Transverse colon (tissue), 4 donors: ENCODE results near the gene GNRH2. TPM values are rescaled to one million over a fixed set of nuclear protein-coding genes. Genes with fewer than 3 reads are reported as not detected.

Experiments
- DNase-seq: peaks from one replicate; pipeline ENCODE4 v3.0.0-alpha.2; 2019
- H3K27ac ChIP-seq, 4 donors: fragments of 200-600 bp; sonication (generic); 2 replicates each; pipeline ENCODE4 v1.5.1; 2016 to 2018; ENCODE audit warnings: inconsistent platforms in 4 of 4
- H3K27me3 ChIP-seq: fragments of 200-600 bp; sonication (generic); 2 replicates; pipeline ENCODE4 v1.5.1; 2017; ENCODE audit warnings: inconsistent platforms
- H3K36me3 ChIP-seq, 4 donors: fragments of 200-600 bp; sonication (generic); 2 replicates each; pipeline ENCODE4 v1.5.1; 2017 to 2019; ENCODE audit warnings: inconsistent platforms in 4 of 4
- H3K4me1 ChIP-seq, 4 donors: fragments of 200-600 bp; sonication (generic); 2 replicates each; pipeline ENCODE4 v1.5.1; 2017 to 2020; ENCODE audit warnings: inconsistent platforms in 4 of 4
- H3K4me3 ChIP-seq, 4 donors: fragments of 200-600 bp; sonication (generic); 1 replicate in 1 of 4; 2 replicates in 3 of 4; pipeline versions ENCODE4 v1.5.1 to v1.6.1; 2017 to 2019; ENCODE audit warnings: inconsistent platforms in 4 of 4
- H3K9me3 ChIP-seq, 2 donors: fragments of 200-600 bp; sonication (generic); 2 replicates each; pipeline ENCODE4 v1.5.1; 2017 to 2019; ENCODE audit warnings: inconsistent platforms in 2 of 2
- EP300 ChIP-seq: sonication (generic); formaldehyde crosslinking; IDR thresholded peaks from one replicate; pipeline ENCODE4 v1.6.1; 2017; ENCODE audit warnings: antibody characterized with exemption, low read depth
- POLR2A ChIP-seq: fragments of 450-650 bp; IDR thresholded peaks from one replicate; pipeline ENCODE4 v1.6.1; 2016; ENCODE audit warnings: antibody characterized with exemption, mild to moderate bottlenecking, moderate library complexity
- POLR2AphosphoS5 ChIP-seq, 3 donors: sonication (generic); formaldehyde crosslinking; IDR thresholded peaks; one replicate each; pipeline ENCODE4 v1.6.1; 2016; ENCODE audit warnings: antibody characterized with exemption in 3 of 3
- WGBS, 2 donors: methylation state at CpG; one replicate each; pipeline ENCODE4 v1.1.5; 2018; ENCODE audit warnings: low coverage in 1 of 2; 5-methylcytosine and 5-hydroxymethylcytosine counted together
- in situ Hi-C, 4 donors: fragments of 200-750 bp; cut with MboI; loops; one replicate each; pipeline versions ENCODE4 v1.15.0 to v1.15.1; 2017; ENCODE audit warnings: low sequenced_read_pairs in 3 of 4, low pct_ligation_motif_present in 1 of 4, low pct_unique_long_range_greater_than_20kb in 1 of 4
- intact Hi-C: fragments of 100-400 bp; cut with DNase I; formaldehyde crosslinking; loops from one replicate; pipeline ENCODE4 v1.15.1; 2023; ENCODE audit warnings: low total_unique reads
- total RNA-seq, 4 donors: library from RNA; depleted of rRNA; stranded (reverse); fragments of >200 nt; gene quantifications; one replicate each; pipeline ENCODE4 v1.1.0, GENCODE V29; 2016
- TF ChIP-seq, protein P1 (sequence below), 5 experiments: fragments of 200-600 bp in 3 of 5; fragments of 450-650 bp in 2 of 5; sonication (generic) in 3 of 5; IDR thresholded peaks; 1 replicate in 2 of 5; 2 replicates in 3 of 5; pipeline ENCODE4 v1.5.1; 2016 to 2017; ENCODE audit warnings: antibody characterized with exemption in 5 of 5, inconsistent platforms in 3 of 5, mild to moderate bottlenecking in 2 of 5, moderate library complexity in 1 of 5

GNRH2 gene
- total RNA-seq, 4 donors from 2014 or later: not detected

DNA sequence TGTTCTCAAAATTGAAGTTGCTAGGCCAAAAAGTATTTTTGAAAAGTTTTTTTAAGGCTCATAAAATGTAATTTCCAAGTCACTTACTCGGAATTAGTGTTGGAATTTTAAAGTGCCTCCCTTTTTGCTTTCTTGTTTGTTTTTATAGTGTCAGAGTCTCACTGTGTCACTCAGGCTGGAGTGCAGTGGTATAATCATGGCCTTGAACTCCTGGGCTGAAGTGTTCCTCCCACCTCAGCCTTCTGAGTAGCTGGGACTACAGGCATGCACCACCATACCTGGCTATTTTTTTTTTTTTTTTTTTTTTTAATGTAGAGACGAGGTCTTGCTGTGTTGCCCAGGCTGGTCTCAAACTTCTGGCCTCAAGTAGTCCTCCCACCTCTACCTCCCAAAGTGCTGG, 40.0 kb upstream of the GNRH2 start:
- no peak for DNase-seq
- no peaks in the 10 kb centered on the region for H3K9me3 ChIP-seq
- intact Hi-C loops: no loop called here
- TF ChIP-seq EP300 (no peak), POLR2AphosphoS5 (IDR thresholded peaks at IDR 0.05) (no peak), POLR2A (no peak)
- TF ChIP-seq, protein P1, sequence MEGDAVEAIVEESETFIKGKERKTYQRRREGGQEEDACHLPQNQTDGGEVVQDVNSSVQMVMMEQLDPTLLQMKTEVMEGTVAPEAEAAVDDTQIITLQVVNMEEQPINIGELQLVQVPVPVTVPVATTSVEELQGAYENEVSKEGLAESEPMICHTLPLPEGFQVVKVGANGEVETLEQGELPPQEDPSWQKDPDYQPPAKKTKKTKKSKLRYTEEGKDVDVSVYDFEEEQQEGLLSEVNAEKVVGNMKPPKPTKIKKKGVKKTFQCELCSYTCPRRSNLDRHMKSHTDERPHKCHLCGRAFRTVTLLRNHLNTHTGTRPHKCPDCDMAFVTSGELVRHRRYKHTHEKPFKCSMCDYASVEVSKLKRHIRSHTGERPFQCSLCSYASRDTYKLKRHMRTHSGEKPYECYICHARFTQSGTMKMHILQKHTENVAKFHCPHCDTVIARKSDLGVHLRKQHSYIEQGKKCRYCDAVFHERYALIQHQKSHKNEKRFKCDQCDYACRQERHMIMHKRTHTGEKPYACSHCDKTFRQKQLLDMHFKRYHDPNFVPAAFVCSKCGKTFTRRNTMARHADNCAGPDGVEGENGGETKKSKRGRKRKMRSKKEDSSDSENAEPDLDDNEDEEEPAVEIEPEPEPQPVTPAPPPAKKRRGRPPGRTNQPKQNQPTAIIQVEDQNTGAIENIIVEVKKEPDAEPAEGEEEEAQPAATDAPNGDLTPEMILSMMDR (IDR thresholded peaks at IDR 0.05): no peak
- H3K4me3 ChIP-seq: no peak overlapping the region
- H3K27ac ChIP-seq: no peak overlapping the region
- peaks cover 0 to 40% (median 17%) of the 10 kb centered on the region in 4 donors for H3K36me3 ChIP-seq
- no peaks in the 10 kb centered on the region for H3K4me1 ChIP-seq
- in situ Hi-C loops: no loop called here
- 88 to 92% methylated on average over 2 of the region's 2 CpGs for WGBS, 2 donors
- H3K27me3 ChIP-seq: no peaks in the 10 kb centered on the region

DNA sequence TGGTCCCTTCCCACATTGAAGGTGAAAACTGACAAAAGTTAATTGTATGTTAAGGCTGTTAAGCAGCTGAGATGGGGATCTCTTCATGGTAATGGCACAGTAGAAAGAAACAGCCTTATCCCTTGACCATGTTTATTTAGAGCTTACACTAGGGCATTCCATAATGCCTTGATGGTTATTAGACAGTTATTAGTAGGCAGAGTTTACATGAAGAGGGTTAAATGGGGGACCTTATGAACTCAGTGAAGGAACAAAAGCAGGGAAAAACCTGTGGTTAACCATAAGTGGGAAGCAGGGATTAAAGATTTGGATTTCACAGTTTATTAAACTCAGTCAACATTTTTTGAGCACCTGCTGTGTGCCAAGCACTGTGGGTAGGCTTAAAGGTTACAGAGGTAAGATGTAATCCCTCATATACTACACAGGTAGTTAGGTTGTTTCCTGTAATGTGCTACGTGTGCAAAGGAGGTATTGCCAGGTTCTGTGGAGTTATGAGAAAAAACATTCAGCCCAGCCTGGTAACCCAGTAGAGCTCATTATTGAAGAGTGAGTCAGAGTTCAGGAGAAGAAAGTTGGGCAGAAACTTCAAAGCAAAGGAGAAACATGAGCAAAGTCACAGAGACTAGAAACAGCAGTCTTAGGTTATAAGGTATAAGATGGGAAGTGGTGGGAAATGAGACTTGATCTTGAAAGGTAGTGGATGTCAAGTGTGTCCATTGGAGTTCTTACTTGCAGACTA, 32.3 kb upstream of the GNRH2 start:
- TF ChIP-seq EP300 (no peak), POLR2A (no peak), POLR2AphosphoS5 (IDR thresholded peaks at IDR 0.05) (no peak)
- TF ChIP-seq, protein P1 (IDR thresholded peaks at IDR 0.05): no peak
- Histone ChIP-seq H3K4me3 (no peak overlapping the region), H3K36me3 (peaks cover 0 to 26% (median 5%) of the 10 kb centered on the region in 4 donors), H3K9me3 (no peaks in the 10 kb centered on the region), H3K4me1 (no peaks in the 10 kb centered on the region), H3K27ac (no peak overlapping the region), H3K27me3 (no peaks in the 10 kb centered on the region)
- intact Hi-C loops (no loop called here), in situ Hi-C loops (no loop called here)
- 65 to 100% methylated on average over 1 of the region's 1 CpG for WGBS, 2 donors
- DNase-seq: no peak

DNA sequence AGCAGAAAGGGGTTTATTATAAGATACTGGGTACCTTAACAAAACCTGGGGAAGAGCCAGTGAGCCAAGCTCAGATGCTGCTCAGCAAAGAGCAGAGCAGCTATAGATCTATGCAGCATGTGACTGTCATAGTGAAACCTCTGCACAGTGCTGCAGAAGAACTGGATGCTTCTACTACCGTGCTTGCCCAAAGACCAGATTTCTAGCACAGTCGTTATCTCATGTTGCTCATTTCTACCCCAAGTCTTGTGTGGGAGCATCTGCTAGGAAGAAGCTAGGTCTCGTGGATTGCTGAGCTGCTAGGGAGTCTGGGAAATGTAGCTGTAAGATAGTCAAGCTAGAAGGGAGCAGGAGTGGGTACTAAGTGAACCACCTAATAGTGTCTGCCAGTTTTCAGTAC, 31.7 kb upstream of the GNRH2 start:
- Histone ChIP-seq H3K4me1 (no peaks in the 10 kb centered on the region), H3K4me3 (no peak overlapping the region), H3K36me3 (peaks cover 0 to 20% (median 4%) of the 10 kb centered on the region in 4 donors), H3K27ac (no peak overlapping the region), H3K27me3 (no peaks in the 10 kb centered on the region), H3K9me3 (no peaks in the 10 kb centered on the region)
- TF ChIP-seq, protein P1 (IDR thresholded peaks at IDR 0.05): no peak
- TF ChIP-seq POLR2AphosphoS5 (IDR thresholded peaks at IDR 0.05) (no peak), POLR2A (no peak), EP300 (no peak)
- intact Hi-C loops: no loop called here
- DNase-seq: no peak
- 87 to 96% methylated on average over 3 of the region's 3 CpGs for WGBS, 2 donors
- in situ Hi-C loops: no loop called here

DNA sequence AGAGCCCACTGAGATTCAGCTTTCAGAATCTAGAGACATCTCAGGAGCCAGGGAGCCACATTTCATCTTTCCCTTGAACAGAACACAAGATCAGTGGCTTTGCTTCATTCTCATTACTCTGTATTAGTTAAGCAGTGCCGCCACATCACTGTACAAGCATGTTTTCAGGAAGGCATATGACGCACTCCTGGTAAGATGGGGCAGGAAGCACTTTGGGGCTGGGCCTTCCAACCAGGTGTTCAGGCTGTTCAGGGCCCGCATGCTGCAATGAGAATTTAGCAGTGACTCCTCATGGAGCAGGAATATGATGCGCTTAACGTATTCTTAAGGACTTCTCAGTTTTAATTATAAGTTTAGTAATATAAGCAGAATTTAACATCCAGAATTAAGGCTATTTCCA, 29.7 kb upstream of the GNRH2 start:
- Histone ChIP-seq H3K36me3 (peaks cover 0 to 15% (median 7%) of the 10 kb centered on the region in 4 donors), H3K27me3 (no peaks in the 10 kb centered on the region), H3K9me3 (no peaks in the 10 kb centered on the region), H3K4me3 (no peak overlapping the region), H3K4me1 (no peaks in the 10 kb centered on the region), H3K27ac (no peak overlapping the region)
- DNase-seq: no peak
- 95 to 100% methylated on average over 3 to 5 of the region's 5 CpGs for WGBS, 2 donors
- intact Hi-C loops (no loop called here), in situ Hi-C loops (no loop called here)
- TF ChIP-seq POLR2A (no peak), EP300 (no peak), POLR2AphosphoS5 (IDR thresholded peaks at IDR 0.05) (no peak)
- TF ChIP-seq, protein P1 (IDR thresholded peaks at IDR 0.05): no peak
